HG02642 (cell line): ENCODE results near the gene RREB1.

Source experiments
- ATAC-seq: cut with Tn5 transposase; IDR thresholded peaks from one replicate; pipeline ENCODE4 v1.9.1; 2021; ENCODE audit warnings: mild to moderate bottlenecking; ENCODE audit not compliant: unreplicated experiment, poor library complexity

RREB1 gene

DNA sequence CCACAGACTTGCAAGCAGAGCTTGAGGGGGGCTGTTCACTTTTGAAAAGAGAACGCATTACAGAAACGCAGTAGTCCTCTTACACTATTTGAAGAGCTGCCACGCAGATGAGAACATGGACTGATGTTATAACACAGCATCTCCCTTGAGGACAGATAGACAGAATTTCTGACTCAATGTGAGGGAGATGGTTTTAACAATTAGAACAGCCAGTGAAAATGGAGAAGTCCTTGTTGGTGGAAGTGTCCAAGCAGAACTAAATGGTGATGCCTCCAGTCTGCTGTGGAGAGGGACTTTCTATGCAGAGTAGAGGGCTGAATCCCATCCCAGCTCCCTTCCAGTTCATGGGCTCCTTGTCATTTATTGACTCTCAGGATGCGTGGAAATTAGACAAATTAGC is 100.0 kb downstream of the RREB1 start:
- ATAC-seq: no peak

DNA sequence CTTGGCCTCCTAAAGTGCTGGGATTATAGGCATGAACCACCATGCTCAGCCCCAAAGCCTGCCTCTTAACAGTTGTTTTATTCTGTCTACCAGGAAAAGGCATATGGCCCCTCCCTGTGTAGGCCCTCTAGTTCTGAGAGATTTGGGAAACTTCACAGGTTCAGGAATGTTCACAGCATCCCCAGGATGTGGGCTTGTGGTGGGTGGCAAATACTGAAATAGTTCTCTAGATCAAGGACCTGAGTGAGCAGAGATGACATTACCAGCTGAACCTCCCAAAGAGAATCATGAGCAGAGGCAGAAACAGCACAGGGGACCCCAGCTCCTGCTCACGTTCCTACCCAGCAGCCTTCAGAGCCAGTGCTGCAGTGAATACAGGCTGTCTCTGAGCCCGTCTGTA is 105.7 kb downstream of the RREB1 start:
- no peak for ATAC-seq

GRCh38 chr6:7214468-7214867 is 106.7 kb downstream of the RREB1 start:
- ATAC-seq: no peak

- ATAC-seq: no peak
Measured at GRCh38 chr6:7215131-7215530, 107.4 kb downstream of the RREB1 start.

DNA sequence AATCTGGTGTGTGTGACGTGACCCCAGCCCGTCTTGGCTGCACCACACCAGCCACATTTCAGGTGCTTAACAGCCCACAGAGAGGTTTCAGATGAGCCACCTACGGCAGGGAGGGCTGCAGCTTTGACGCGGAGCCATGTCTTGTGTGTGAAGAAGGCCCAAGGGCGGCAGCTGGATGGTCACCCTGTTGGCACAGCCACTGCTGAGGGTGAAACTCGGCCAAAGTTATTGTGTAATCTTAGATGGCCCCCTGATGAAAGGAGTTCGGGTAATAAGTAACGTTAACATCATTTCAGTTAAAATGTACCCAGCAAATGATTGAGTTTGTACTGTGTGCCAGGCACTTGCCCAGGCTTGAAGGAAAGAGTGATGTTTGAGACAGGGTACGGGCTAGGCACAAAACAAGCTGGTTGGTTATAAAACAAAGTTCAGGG is 108.1 kb downstream of the RREB1 start:
- peak; percentile 53 for ATAC-seq

GRCh38 chr6:7216941-7217621 is 109.3 kb downstream of the RREB1 start:
- no peak for ATAC-seq

GRCh38 chr6:7218406-7218988 is 110.7 kb downstream of the RREB1 start:
- no peak for ATAC-seq

DNA sequence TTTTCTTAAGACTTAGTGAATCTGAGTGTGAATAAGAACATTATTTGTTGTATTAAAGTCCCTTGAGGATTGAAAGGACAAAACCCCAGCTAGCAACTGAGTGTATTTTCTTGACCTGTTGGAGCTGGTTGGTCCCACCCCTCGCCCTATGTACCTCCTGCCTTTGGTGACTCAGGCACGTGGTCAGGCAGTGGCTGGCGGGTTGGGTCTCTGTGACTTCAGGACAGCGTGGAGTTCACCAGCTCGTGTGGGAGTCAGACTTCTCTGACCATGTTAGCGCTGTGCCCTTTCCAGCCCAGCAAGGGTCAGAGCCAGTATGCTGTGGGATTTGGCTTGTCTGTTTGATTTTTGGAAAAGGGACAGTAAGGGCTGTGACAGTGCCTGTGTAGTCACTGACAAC is 111.5 kb downstream of the RREB1 start:
- ATAC-seq: no peak

DNA sequence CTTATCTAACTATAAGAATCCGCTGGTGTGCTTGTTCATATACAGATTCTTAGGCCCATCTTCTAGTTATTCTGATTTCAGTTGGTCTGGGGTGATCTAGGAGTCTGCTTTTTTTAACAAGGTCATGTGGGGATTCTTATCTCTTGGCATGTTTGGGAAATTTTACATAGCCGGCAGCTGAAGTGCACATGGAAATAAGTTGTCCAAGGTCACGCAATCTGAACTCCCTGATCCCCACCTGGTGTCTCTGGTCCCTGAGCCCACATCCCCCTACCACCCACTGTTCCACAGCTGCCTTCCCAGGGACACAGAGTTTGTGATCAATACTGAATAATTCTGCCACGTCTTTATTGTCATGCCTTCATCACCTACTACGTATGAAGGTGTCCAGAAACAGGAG is 114.4 kb downstream of the RREB1 start:
- no peak for ATAC-seq

GRCh38 chr6:7224731-7225130 is 117.0 kb downstream of the RREB1 start:
- ATAC-seq: no peak

DNA sequence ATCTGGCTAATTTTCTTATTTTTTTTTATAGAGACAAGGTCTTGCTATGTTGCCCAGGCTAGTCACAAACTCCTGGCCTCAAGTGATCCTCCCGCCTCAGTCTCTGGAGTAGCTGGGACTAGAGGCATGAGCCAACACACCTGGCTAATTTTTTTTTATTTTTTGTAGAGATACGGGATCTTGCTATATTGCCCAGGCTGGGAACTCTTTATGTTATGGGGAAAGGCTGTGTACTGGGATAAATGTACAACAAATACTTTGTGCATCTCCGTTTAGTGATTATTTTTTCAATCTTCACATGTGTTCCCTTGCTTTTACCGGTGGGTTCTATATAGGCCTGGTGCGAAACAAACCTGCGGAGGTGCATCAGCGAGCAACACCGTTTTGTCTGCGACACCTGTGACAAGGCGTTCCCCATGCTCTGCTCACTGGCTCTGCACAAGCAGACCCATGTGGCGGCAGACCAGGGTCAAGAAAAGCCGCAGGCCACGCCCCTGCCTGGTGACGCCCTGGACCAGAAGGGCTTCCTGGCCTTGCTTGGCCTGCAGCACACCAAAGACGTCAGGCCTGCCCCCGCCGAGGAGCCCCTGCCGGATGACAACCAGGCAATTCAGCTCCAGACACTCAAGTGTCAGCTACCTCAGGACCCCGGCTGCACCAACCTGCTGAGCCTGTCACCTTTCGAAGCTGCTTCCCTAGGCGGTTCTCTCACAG is 121.1 kb downstream of the RREB1 start:
- ATAC-seq: no peak

DNA sequence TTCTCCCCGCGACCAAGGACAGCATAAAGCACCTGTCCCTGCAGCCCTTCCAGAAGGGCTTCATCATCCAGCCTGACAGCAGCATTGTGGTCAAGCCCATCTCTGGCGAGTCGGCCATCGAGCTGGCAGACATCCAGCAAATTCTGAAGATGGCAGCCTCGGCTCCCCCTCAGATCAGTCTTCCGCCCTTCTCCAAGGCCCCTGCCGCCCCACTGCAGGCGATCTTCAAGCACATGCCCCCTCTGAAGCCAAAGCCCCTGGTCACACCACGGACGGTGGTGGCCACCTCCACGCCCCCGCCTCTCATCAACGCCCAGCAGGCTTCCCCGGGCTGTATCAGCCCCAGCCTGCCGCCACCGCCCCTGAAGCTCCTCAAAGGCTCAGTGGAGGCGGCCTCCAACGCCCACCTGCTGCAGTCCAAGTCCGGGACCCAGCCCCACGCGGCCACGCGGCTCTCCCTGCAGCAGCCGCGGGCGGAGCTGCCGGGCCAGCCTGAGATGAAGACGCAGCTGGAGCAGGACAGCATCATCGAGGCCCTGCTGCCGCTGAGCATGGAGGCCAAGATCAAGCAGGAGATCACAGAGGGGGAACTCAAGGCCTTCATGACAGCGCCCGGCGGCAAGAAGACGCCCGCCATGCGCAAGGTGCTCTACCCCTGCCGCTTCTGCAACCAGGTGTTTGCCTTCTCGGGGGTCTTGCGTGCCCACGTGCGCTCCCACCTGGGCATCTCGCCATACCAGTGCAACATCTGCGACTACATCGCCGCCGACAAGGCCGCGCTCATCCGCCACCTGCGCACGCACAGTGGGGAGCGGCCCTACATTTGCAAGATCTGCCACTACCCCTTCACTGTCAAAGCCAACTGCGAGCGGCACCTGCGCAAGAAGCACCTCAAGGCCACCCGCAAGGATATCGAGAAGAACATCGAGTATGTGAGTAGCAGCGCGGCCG is 121.9 kb downstream of the RREB1 start:
- ATAC-seq: no peak

DNA sequence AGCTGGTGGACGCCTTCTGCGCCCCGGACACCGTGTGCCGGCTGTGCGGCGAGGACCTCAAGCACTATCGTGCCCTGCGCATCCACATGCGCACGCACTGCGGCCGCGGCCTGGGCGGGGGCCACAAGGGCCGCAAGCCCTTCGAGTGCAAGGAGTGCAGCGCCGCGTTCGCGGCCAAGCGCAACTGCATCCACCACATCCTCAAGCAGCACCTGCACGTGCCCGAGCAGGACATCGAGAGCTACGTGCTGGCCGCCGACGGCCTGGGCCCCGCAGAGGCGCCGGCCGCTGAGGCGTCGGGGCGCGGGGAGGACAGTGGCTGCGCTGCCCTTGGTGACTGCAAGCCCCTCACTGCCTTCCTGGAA is 122.5 kb downstream of the RREB1 start:
- no peak for ATAC-seq

DNA sequence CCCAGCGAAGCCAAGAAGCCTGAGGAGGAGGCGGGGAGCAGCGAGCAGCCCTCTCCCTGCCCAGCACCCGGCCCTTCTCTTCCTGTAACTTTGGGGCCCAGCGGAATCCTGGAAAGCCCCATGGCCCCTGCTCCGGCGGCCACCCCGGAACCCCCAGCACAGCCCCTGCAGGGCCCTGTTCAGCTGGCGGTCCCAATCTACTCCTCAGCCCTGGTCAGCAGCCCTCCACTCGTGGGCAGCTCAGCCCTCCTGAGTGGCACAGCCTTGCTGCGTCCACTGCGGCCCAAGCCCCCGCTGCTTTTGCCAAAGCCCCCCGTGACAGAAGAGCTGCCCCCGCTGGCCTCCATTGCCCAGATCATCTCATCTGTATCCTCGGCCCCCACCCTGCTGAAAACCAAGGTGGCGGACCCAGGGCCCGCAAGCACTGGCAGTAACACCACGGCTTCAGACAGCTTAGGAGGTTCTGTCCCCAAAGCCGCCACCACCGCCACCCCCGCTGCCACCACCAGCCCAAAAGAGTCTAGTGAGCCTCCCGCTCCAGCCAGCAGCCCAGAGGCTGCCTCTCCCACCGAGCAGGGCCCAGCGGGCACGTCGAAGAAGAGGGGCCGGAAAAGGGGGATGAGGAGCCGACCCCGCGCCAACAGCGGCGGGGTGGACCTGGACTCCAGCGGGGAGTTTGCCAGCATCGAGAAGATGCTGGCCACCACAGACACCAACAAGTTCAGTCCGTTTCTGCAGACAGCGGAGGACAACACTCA is 123.4 kb downstream of the RREB1 start:
- no peak for ATAC-seq

- no peak for ATAC-seq
Measured at GRCh38 chr6:7232351-7232750, 124.6 kb downstream of the RREB1 start.

DNA sequence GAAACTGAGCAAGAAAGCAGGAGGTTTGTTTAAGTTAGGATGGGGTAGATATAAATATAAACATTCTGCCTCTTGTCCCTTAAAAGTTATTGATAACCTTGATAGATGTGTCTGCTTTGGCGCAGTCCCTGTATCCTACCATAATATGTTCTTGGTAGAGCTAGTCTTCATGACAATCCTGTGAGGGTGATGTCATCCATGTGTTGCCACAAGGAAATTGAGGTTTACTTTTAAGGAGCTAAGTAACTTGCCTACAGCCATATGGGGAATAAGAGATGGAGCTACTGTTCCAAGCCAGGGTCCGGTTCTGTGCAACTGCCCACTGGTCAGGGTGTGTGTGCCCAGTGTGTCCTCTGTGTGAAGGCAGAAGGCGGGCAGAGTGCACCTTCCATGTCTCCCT is 126.8 kb downstream of the RREB1 start:
- ATAC-seq: no peak

GRCh38 chr6:7235712-7236305 is 128.0 kb downstream of the RREB1 start:
- ATAC-seq: no peak

DNA sequence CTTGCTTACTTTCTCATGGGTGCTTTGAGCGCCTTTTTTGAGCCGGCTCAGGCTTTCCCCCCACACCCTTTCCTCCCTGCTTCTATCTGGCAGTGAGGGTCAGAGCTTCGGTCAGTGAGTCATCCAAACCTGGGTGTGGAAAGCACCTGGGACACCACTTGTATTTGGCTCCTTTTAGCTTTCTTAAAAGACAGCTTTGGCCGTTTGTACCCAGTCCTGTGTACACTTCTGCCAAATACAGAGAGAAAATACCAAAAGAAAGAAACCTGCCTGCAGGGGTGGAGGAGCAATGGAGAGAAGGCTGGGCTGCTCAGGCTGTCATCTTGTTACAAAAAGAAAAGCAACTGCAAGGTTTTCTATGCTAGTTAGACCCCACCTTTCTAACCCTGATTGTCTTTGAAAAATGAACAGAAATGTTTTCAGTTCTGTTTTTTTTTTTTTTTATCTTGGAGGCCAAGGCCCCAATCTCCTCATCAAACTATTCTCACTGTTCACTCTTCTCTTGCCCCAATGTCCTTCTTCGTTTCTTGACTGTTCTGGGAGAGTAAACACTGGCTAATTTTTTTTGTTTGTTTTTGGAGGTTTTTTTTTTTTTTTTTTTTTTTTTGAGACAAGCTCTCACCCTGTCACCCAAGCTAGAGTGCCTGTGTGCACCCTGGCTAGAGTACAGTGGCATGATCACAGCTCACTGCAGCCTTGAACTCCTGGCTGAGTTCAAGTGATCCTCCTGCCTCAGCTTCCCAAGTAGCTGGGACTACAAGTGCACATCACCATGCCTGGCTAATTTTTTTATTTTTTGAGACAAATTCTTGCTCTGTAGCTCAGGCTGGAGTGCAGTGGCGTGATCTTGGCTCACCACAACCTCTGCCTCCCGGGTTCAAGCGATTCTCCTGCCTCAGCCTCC is 128.8 kb downstream of the RREB1 start:
- peak; percentile 67 for ATAC-seq
